Measurements from ENCODE around the gene RAP1GDS1.
"Not testable (repeated sequence)": the region's sequence is repeated elsewhere in the genome, so short reads cannot be mapped to it uniquely, and the experiment has no call there.

The RAP1GDS1 gene

DNA sequence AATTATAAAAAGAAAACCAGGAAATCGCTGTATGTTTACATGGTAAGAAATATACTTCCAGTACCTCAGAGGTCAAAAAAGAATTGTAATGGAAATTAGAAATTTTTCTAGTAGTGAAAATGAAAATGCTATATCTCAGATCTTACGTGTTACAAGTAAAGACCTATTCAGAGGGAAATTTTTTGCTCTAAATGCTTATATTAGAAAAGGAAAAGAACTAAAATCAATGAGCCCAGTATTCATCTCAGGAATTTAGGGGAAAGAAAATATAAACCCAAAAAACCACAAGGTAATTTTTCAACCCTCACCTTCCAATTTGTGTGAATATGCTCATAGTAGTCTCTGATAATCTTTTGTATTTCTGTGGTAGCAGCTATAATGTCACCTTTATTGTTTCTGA is 145.6 kb downstream of the RAP1GDS1 start:
- no peak overlapping the region for H3K27ac ChIP-seq
- TF ChIP-seq, protein P1, sequence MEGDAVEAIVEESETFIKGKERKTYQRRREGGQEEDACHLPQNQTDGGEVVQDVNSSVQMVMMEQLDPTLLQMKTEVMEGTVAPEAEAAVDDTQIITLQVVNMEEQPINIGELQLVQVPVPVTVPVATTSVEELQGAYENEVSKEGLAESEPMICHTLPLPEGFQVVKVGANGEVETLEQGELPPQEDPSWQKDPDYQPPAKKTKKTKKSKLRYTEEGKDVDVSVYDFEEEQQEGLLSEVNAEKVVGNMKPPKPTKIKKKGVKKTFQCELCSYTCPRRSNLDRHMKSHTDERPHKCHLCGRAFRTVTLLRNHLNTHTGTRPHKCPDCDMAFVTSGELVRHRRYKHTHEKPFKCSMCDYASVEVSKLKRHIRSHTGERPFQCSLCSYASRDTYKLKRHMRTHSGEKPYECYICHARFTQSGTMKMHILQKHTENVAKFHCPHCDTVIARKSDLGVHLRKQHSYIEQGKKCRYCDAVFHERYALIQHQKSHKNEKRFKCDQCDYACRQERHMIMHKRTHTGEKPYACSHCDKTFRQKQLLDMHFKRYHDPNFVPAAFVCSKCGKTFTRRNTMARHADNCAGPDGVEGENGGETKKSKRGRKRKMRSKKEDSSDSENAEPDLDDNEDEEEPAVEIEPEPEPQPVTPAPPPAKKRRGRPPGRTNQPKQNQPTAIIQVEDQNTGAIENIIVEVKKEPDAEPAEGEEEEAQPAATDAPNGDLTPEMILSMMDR (conservative IDR thresholded peaks at IDR 0.05; ENCODE audit: low read depth): no peak
- CTCF ChIA-PET: no interaction called here
- DNase-seq (ENCODE audit: low spot score): no peak
- POLR2A ChIA-PET (ENCODE audit: low non-redundant PET): no interaction called here

DNA sequence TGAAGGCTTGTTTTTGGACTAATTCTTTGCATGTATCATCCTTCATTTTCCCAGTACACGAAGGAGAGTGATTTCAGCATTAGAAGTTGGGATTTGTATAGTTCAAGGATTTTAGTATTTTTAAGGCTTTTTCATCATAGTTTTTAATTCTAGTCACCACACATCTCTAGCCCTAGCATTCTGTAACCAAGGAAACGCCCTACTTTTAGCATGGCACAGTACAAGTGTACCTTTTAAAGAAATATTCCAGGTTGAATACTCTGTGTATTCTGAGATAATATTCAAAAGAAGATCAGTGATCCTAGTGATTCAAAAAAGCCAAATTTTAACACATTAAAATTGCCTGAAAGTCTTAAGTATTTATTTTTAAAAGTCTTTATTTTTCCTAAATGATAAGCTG is 150.5 kb downstream of the RAP1GDS1 start:
- DNase-seq (ENCODE audit: low spot score): no peak
- POLR2A ChIA-PET (ENCODE audit: low non-redundant PET): no interaction called here
- CTCF ChIA-PET: no interaction called here
- H3K27ac ChIP-seq: no peak overlapping the region
- TF ChIP-seq, protein P1 (conservative IDR thresholded peaks at IDR 0.05; ENCODE audit: low read depth): no peak

DNA sequence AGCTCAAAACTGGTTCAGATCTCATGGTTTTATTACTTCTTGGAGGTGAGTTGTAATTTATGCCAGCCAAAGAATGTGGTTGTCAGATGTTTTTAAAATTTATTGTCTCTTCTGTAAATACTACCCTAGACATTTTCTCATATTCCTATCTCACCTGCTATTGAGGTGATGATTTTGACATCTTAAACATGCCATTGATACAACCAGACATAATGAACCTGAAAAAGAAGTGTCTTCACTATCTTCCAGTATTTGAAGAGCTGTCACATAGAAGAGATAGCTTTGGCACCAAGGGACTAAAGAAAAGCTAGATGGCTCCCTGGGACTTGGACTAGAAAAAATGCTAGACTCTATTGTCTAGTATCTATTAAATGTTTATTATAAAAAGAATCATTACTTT is 155.7 kb downstream of the RAP1GDS1 start:
- DNase-seq (ENCODE audit: low spot score): no peak
- TF ChIP-seq, protein P1 (conservative IDR thresholded peaks at IDR 0.05; ENCODE audit: low read depth): no peak
- no peak overlapping the region for H3K27ac ChIP-seq
- ChIA-PET POLR2A (ENCODE audit: low non-redundant PET) (no interaction called here), CTCF (interaction anchor here (0.7 kb wide), 1 partner anchor 50 kb away, joined by 6 read pairs; no protein-coding TSS in a partner anchor)

DNA sequence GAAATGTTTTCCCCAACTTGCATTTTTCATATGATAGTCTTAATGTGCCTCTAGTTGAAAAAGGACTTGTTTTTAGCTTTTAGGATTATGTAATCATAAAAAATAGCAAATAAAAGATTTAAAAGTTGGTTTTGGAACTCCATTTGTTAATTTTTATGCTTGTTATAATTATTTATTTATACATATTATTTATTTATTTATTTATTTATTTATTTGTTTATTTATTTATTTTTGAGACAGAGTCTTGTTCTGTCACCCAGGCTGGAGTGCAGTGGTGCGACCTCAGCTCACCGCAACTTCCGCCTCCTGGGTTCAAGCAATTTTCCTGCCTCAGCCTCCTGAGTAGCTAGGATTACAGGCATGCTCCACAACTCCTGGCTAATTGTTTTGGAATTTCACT is 159.0 kb downstream of the RAP1GDS1 start:
- CTCF ChIA-PET; H3K27ac ChIP-seq; POLR2A ChIA-PET (ENCODE audit: low non-redundant PET); DNase-seq (ENCODE audit: low spot score): not testable (repeated sequence)

DNA sequence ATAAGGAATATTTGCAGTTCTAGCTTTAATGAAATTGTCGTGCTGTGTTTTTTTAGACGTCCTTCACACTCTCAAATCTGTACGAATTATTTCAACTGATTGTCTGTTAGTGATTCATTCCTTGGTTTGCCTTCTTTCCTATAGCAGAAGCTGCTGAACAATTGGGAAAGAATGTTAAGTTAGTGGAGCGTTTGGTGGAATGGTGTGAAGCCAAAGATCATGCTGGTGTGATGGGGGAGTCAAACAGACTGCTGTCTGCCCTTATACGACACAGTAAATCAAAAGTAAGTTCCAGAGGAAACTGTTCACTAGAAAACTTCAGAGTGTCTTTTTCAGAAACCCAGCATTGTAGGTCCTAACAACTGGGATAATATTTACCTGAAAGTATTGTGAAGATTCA is 159.9 kb downstream of the RAP1GDS1 start:
- H3K27ac ChIP-seq: no peak overlapping the region
- no peak for DNase-seq (ENCODE audit: low spot score)
- POLR2A ChIA-PET (ENCODE audit: low non-redundant PET): no interaction called here
- TF ChIP-seq, protein P1 (conservative IDR thresholded peaks at IDR 0.05; ENCODE audit: low read depth): no peak
- CTCF ChIA-PET: interaction anchor here (0.6 kb wide), 1 partner anchor 21 kb away, joined by 4 read pairs; no protein-coding TSS in a partner anchor

DNA sequence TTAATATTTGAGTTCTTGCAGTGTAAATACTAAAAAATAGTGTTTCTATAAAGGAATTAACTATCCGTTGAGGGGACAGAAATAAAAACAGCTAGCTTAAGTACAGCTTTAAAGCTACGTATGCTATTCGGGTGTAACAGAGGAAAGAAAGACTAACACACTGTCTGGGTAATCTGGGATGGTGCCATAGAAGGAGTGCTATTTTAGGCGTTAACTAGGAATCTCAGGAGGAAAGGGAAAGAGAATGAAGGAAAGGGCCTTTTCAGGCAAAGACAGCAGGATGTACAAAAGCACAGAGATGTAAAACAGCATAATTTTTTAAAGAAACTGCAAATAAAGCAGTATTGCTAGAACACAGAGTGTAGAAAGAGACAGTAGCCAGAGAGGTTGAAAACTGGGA is 161.8 kb downstream of the RAP1GDS1 start:
- ChIA-PET POLR2A (ENCODE audit: low non-redundant PET) (no interaction called here), CTCF (interaction anchor here (0.6 kb wide), 1 partner anchor 564 kb away, joined by 4 read pairs; no protein-coding TSS in a partner anchor)
- TF ChIP-seq, protein P1 (conservative IDR thresholded peaks at IDR 0.05; ENCODE audit: low read depth): no peak
- H3K27ac ChIP-seq: no peak overlapping the region
- no peak for DNase-seq (ENCODE audit: low spot score)

DNA sequence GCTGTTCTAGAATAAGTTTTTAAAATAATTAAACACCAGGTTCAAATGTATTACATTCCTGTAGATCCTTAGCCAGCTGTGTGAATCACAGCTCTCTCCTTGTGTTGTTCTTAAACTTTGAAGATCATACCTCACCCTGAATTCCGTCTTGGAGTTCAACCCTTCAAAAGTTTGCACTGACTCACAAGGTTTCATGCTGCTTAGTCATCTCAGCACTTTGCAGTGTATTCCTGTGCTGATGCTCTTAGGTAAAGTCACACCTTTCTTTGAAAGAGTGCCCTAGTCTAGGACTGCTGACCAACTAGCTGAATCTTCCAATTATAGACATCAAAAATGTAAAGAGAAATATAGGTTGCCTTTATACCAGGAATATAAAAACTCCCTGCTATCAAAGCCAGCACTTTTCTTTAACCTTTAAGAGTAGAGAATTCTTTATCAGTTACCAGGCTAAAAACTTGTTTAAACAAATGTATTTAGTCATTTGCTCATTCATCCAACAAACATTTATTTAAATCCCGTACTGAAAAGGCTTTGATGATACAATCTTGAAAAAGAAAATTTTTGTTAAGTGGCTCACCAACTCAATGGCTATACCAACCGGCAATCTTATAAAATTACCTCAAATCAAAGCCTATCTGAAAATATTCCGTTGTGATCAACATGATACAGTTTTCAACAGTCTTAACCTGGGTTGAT is 169.7 kb downstream of the RAP1GDS1 start:
- no peak overlapping the region for H3K27ac ChIP-seq
- TF ChIP-seq, protein P1 (conservative IDR thresholded peaks at IDR 0.05; ENCODE audit: low read depth): no peak

More for the DNA sequence above, 169.7 kb downstream of the RAP1GDS1 start:
- POLR2A ChIA-PET (ENCODE audit: low non-redundant PET): no interaction called here
- peak; percentile 90 for DNase-seq (ENCODE audit: low spot score)
- CTCF ChIA-PET: interaction anchor here (0.6 to 0.8 kb wide), 2 partner anchors 37 to 58 kb away, joined by 3 read pairs; no protein-coding TSS in a partner anchor

Data from RWPE1 (cell line).